OCI-LY3 (cell line): Measurements from ENCODE around the gene CREG1.

Experiments
- EZH2phosphoT487 ChIP-seq: fragments of 200-600 bp; shearing (Covaris generic); IDR thresholded peaks from 2 replicates; pipeline ENCODE4 v1.6.1; 2018; ENCODE audit warnings: antibody characterized with exemption, mixed run types, low read depth
- TF ChIP-seq, protein P1 (sequence below): fragments of 200-600, 300-600 bp; sonication (generic); IDR thresholded peaks from 2 replicates; pipeline ENCODE4 v1.5.1; 2014; ENCODE audit warnings: antibody characterized with exemption, low read length, low read depth

- TF ChIP-seq, protein P1, sequence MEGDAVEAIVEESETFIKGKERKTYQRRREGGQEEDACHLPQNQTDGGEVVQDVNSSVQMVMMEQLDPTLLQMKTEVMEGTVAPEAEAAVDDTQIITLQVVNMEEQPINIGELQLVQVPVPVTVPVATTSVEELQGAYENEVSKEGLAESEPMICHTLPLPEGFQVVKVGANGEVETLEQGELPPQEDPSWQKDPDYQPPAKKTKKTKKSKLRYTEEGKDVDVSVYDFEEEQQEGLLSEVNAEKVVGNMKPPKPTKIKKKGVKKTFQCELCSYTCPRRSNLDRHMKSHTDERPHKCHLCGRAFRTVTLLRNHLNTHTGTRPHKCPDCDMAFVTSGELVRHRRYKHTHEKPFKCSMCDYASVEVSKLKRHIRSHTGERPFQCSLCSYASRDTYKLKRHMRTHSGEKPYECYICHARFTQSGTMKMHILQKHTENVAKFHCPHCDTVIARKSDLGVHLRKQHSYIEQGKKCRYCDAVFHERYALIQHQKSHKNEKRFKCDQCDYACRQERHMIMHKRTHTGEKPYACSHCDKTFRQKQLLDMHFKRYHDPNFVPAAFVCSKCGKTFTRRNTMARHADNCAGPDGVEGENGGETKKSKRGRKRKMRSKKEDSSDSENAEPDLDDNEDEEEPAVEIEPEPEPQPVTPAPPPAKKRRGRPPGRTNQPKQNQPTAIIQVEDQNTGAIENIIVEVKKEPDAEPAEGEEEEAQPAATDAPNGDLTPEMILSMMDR = no peak
- no peak for TF ChIP-seq EZH2phosphoT487
Observed at GRCh38 chr1:167504467-167504827, 49.1 kb downstream of the CREG1 start.
